Testis (tissue), 3 donors: ENCODE data around the gene SURF6. TPM values are rescaled to one million over a fixed set of nuclear protein-coding genes. Genes with fewer than 3 reads are reported as not detected.

ENCODE experiments used
- DNase-seq: peaks from one replicate; pipeline ENCODE4 v3.0.0-alpha.2; 2019
- H3K27ac ChIP-seq, 2 donors: fragments of 200-600 bp; sonication (generic); one replicate each; pipeline ENCODE4 v1.5.1; 2019
- H3K27me3 ChIP-seq: fragments of 200-600 bp; sonication (generic); one replicate; pipeline ENCODE4 v1.5.1; 2019
- H3K36me3 ChIP-seq: fragments of 200-600 bp; sonication (generic); one replicate; pipeline ENCODE4 v1.5.1; 2017; ENCODE audit warnings: low read depth; ENCODE audit errors: missing control alignments
- H3K4me1 ChIP-seq: fragments of 200-600 bp; sonication (generic); one replicate; pipeline ENCODE4 v1.5.1; 2019
- H3K4me3 ChIP-seq, 2 donors: fragments of 200-600 bp; sonication (generic); one replicate each; pipeline ENCODE4 v1.5.1; 2017 to 2019
- H3K9me3 ChIP-seq: fragments of 200-600 bp; sonication (generic); one replicate; pipeline ENCODE4 v1.5.1; 2017
- CTCF ChIP-seq, 3 experiments: fragments of 450-650 bp in 2 of 3; fragments of 200-600 bp in 1 of 3; sonication (generic) in 1 of 3; IDR thresholded peaks; one replicate each; pipeline ENCODE4 v1.5.1; 2016 to 2019; ENCODE audit warnings: antibody characterized with exemption in 3 of 3, mild to moderate bottlenecking in 2 of 3, moderate library complexity in 1 of 3
- POLR2A ChIP-seq: fragments of 450-650 bp; IDR thresholded peaks from one replicate; pipeline ENCODE4 v1.6.1; 2017; ENCODE audit warnings: antibody characterized with exemption, mild to moderate bottlenecking, moderate library complexity
- WGBS, 2 donors: methylation state at CpG; one replicate each; pipeline ENCODE4 v1.1.5; 2018; 5-methylcytosine and 5-hydroxymethylcytosine counted together
- intact Hi-C: fragments of 100-400 bp; cut with DNase I; formaldehyde crosslinking; loops from one replicate; pipeline ENCODE4 v1.15.1; 2023; ENCODE audit warnings: low total_unique reads
- polyA plus RNA-seq: library from polyadenylated mRNA; stranded (reverse); fragments of 350-450 nt; fragmentation: Illumina TruSeq; extraction: RNeasy Lipid Tissue Mini Kit (QIAGEN cat#74804); gene quantifications from one replicate; pipeline ENCODE4 v1.2.3, GENCODE V29; 2014; ENCODE audit warnings: low read depth, low replicate concordance; ENCODE audit not compliant: insufficient read depth
- total RNA-seq, 2 donors: library from RNA; depleted of rRNA; stranded (reverse); fragments of >200 nt; gene quantifications; one replicate each; pipeline ENCODE4 v1.2.3, GENCODE V29; 2016

SURF6 gene
- total and polyA plus RNA-seq, 3 donors from 2014 or later: 19.8 to 36.0 (median 28.5) TPM

GRCh38 chr9:133345596-133345995 is 9.6 kb upstream of the SURF6 start:
- no peaks in the 10 kb centered on the region for H3K36me3 ChIP-seq
- no peak overlapping the region for H3K27ac ChIP-seq
- H3K4me3 ChIP-seq: no peak overlapping the region
- H3K9me3 ChIP-seq: no peaks in the 10 kb centered on the region
- peaks cover 24% of the 10 kb centered on the region for H3K4me1 ChIP-seq
- WGBS, 2 donors: 93 to 96% methylated on average over 3 to 6 of the region's 6 CpGs
- H3K27me3 ChIP-seq: no peaks in the 10 kb centered on the region
- intact Hi-C loops: no loop called here
- no peak for DNase-seq
- TF ChIP-seq POLR2A (no peak), CTCF (IDR thresholded peaks at IDR 0.05) (no peak)

- intact Hi-C loops: no loop called here
- Histone ChIP-seq H3K9me3 (no peaks in the 10 kb centered on the region), H3K4me1 (peaks cover 24% of the 10 kb centered on the region), H3K36me3 (no peaks in the 10 kb centered on the region), H3K4me3 (no peak overlapping the region), H3K27ac (no peak overlapping the region), H3K27me3 (no peaks in the 10 kb centered on the region)
- DNase-seq: no peak
- TF ChIP-seq CTCF (IDR thresholded peaks at IDR 0.05) (no peak), POLR2A (no peak)
- WGBS, 2 donors: 95 to 97% methylated on average over 12 of the region's 12 CpGs
Observed at GRCh38 chr9:133344979-133345378, 9.0 kb upstream of the SURF6 start.

- no peaks in the 10 kb centered on the region for H3K27me3 ChIP-seq
- intact Hi-C loops: no loop called here
- H3K4me3 ChIP-seq: no peak overlapping the region
- H3K36me3 ChIP-seq: no peaks in the 10 kb centered on the region
- WGBS, 2 donors: 93% methylated on average over 19 of the region's 19 CpGs; no CpG with 5 or more reads in 1 of the 2 donors
- H3K4me1 ChIP-seq: peaks cover 18% of the 10 kb centered on the region
- TF ChIP-seq POLR2A (no peak), CTCF (IDR thresholded peaks at IDR 0.05) (no peak)
- no peak for DNase-seq
- H3K9me3 ChIP-seq: no peaks in the 10 kb centered on the region
- H3K27ac ChIP-seq: no peak overlapping the region
Observed at GRCh38 chr9:133344071-133344470, 8.1 kb upstream of the SURF6 start.

- no peaks in the 10 kb centered on the region for H3K36me3 ChIP-seq
- H3K27me3 ChIP-seq: no peaks in the 10 kb centered on the region
- WGBS, 2 donors: 76 to 93% methylated on average over 11 of the region's 11 CpGs
- no peak overlapping the region for H3K27ac ChIP-seq
- H3K4me1 ChIP-seq: peaks cover 14% of the 10 kb centered on the region
- intact Hi-C loops: no loop called here
- TF ChIP-seq POLR2A (no peak), CTCF (IDR thresholded peaks at IDR 0.05) (no peak)
- DNase-seq: no peak
- H3K9me3 ChIP-seq: no peaks in the 10 kb centered on the region
- H3K4me3 ChIP-seq: no peak overlapping the region
Observed at GRCh38 chr9:133342570-133342969, 6.6 kb upstream of the SURF6 start.

- TF ChIP-seq CTCF (IDR thresholded peaks at IDR 0.05) (no peak), POLR2A (no peak)
- Histone ChIP-seq H3K4me3 (no peak overlapping the region), H3K27ac (no peak overlapping the region), H3K36me3 (no peaks in the 10 kb centered on the region), H3K27me3 (no peaks in the 10 kb centered on the region), H3K4me1 (peaks cover 12% of the 10 kb centered on the region), H3K9me3 (no peaks in the 10 kb centered on the region)
- intact Hi-C loops: no loop called here
- 83 to 86% methylated on average over 11 to 12 of the region's 12 CpGs for WGBS, 2 donors
- DNase-seq: no peak
Observed at GRCh38 chr9:133342069-133342406, 6.0 kb upstream of the SURF6 start.
